ENCODE measurements around the gene NCR3LG1.

GRCh38 chr11:17385926-17386325 is 34.3 kb downstream of the NCR3LG1 start:
- TF ChIP-seq POLR2AphosphoS5 (IDR thresholded peaks at IDR 0.05; ENCODE audit: low read depth, low read length) (no peak), SIN3A (IDR thresholded peaks at IDR 0.05; ENCODE audit: borderline replicate concordance, insufficient read depth, low read length) (no peak), TAF1 (IDR thresholded peaks at IDR 0.05; ENCODE audit: borderline replicate concordance, insufficient read depth, low read length) (no peak), FOXP2 (optimal IDR thresholded peaks at IDR 0.05; ENCODE audit: borderline replicate concordance, extremely low read depth, extremely low read length, insufficient read depth) (no peak)
- TF ChIP-seq, protein P1, sequence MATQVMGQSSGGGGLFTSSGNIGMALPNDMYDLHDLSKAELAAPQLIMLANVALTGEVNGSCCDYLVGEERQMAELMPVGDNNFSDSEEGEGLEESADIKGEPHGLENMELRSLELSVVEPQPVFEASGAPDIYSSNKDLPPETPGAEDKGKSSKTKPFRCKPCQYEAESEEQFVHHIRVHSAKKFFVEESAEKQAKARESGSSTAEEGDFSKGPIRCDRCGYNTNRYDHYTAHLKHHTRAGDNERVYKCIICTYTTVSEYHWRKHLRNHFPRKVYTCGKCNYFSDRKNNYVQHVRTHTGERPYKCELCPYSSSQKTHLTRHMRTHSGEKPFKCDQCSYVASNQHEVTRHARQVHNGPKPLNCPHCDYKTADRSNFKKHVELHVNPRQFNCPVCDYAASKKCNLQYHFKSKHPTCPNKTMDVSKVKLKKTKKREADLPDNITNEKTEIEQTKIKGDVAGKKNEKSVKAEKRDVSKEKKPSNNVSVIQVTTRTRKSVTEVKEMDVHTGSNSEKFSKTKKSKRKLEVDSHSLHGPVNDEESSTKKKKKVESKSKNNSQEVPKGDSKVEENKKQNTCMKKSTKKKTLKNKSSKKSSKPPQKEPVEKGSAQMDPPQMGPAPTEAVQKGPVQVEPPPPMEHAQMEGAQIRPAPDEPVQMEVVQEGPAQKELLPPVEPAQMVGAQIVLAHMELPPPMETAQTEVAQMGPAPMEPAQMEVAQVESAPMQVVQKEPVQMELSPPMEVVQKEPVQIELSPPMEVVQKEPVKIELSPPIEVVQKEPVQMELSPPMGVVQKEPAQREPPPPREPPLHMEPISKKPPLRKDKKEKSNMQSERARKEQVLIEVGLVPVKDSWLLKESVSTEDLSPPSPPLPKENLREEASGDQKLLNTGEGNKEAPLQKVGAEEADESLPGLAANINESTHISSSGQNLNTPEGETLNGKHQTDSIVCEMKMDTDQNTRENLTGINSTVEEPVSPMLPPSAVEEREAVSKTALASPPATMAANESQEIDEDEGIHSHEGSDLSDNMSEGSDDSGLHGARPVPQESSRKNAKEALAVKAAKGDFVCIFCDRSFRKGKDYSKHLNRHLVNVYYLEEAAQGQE (IDR thresholded peaks at IDR 0.05; ENCODE audit: insufficient read depth in 1 of 2, low read depth in 2 of 2, low read length in 2 of 2) = no peak
